Transverse colon (tissue), 3 donors: Measurements from ENCODE around the gene PAK6.

Experiments used
- CTCF ChIP-seq, 5 experiments: fragments of 200-600 bp in 3 of 5; fragments of 450-650 bp in 2 of 5; sonication (generic) in 3 of 5; IDR thresholded peaks; 1 replicate in 2 of 5; 2 replicates in 3 of 5; pipeline ENCODE4 v1.5.1; 2016 to 2017; ENCODE audit warnings: antibody characterized with exemption in 5 of 5, inconsistent platforms in 3 of 5, mild to moderate bottlenecking in 2 of 5, moderate library complexity in 1 of 5
- POLR2A ChIP-seq: fragments of 450-650 bp; IDR thresholded peaks from one replicate; pipeline ENCODE4 v1.6.1; 2016; ENCODE audit warnings: antibody characterized with exemption, mild to moderate bottlenecking, moderate library complexity

DNA sequence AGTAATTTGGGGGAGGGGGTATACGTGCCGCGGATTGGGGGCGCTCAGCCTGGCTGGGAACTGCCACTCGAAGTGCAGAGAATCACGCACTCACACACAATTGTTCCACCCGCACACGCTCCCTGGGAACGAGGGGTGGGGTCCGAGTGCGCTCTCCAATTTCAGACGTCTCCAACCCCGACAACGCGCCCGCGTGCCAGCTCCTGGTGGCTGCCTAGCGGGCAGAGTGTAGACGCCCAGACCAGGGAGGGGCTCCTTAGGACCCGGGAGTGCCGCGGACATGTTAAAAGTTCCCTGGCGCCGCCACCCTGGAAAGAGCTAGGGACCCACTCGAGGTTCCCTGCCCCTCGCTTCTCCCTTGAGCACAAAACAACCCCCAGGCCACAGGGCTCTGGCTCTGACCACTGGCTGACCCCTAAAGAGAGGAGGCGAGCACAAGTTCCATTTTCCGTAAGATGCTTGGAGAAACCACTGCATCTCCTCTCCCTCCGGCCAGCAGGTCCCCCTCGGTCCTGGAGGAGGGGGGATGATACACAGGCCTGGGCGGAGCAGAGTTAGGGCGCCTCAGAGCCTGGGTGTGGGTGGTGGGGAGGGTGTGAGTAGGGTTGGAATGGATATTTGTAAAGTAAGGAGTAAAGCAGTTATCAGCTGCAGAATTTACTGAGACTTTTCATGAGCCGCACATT, 44.9 kb downstream of the PAK6 start:
- no peak for TF ChIP-seq CTCF (IDR thresholded peaks at IDR 0.05)
- TF ChIP-seq POLR2A: no peak
